Stimulated activated CD4-positive, alpha-beta T cell treated with anti-CD3 and anti-CD28 coated beads, Interleukin-2, amount 100 ng/mL, for 4 hours (primary cell): ENCODE results near the gene C10orf143.
A peak's percentile ranks its signal among the peaks of the same experiment; 100 is the strongest.
"Not testable (repeated sequence)": the region's sequence is repeated elsewhere in the genome, so short reads cannot be mapped to it uniquely, and the experiment has no call there.

Experiments
- DNase-seq: peaks from one replicate; pipeline ENCODE4 v3.0.0-alpha.2; 2020; ENCODE audit warnings: low read depth

Gene C10orf143

GRCh38 chr10:130111113-130111851 is 652 bp upstream of the C10orf143 start:
- DNase-seq: peak; percentile 93

- peak; percentile 61 for DNase-seq
Observed at GRCh38 chr10:130109796-130110245, 809 bp downstream of the C10orf143 start.

GRCh38 chr10:130108934-130109604 is 1.6 kb downstream of the C10orf143 start:
- DNase-seq: no peak

- DNase-seq: not testable (repeated sequence)
Observed at GRCh38 chr10:130108146-130108545, 2.5 kb downstream of the C10orf143 start.

- DNase-seq: no peak
Observed at GRCh38 chr10:130105724-130106123, 4.9 kb downstream of the C10orf143 start.

GRCh38 chr10:130099344-130099743 is 11.3 kb downstream of the C10orf143 start:
- no peak for DNase-seq

- DNase-seq: not testable (repeated sequence)
Observed at GRCh38 chr10:130090565-130090964, 20.1 kb downstream of the C10orf143 start.

GRCh38 chr10:130080461-130080814 is 30.2 kb downstream of the C10orf143 start:
- no peak for DNase-seq

GRCh38 chr10:130079614-130080460 is 30.8 kb downstream of the C10orf143 start:
- no peak for DNase-seq

- DNase-seq: no peak
Observed at GRCh38 chr10:130078120-130078519, 32.5 kb downstream of the C10orf143 start.

GRCh38 chr10:130076681-130077080 is 33.9 kb downstream of the C10orf143 start:
- DNase-seq: no peak

- DNase-seq: no peak
Observed at GRCh38 chr10:130074639-130075038, 36.0 kb downstream of the C10orf143 start.

GRCh38 chr10:130073912-130074311 is 36.7 kb downstream of the C10orf143 start:
- DNase-seq: no peak

- no peak for DNase-seq
Observed at GRCh38 chr10:130072247-130072646, 38.4 kb downstream of the C10orf143 start.

GRCh38 chr10:130067893-130068292 is 42.7 kb downstream of the C10orf143 start:
- no peak for DNase-seq

- DNase-seq: no peak
Observed at GRCh38 chr10:130066743-130067142, 43.9 kb downstream of the C10orf143 start.

GRCh38 chr10:130065251-130065650 is 45.4 kb downstream of the C10orf143 start:
- no peak for DNase-seq

GRCh38 chr10:130064783-130065182 is 45.8 kb downstream of the C10orf143 start:
- no peak for DNase-seq

GRCh38 chr10:130062976-130063375 is 47.7 kb downstream of the C10orf143 start:
- DNase-seq: no peak

GRCh38 chr10:130062201-130062600 is 48.4 kb downstream of the C10orf143 start:
- DNase-seq: no peak

GRCh38 chr10:130061760-130062159 is 48.9 kb downstream of the C10orf143 start:
- DNase-seq: no peak

- DNase-seq: no peak
Observed at GRCh38 chr10:130054021-130054420, 56.6 kb downstream of the C10orf143 start.

GRCh38 chr10:130053561-130053960 is 57.1 kb downstream of the C10orf143 start:
- DNase-seq: no peak
